K562 (cell line): ENCODE measurements around the gene MRTFB. TPM values are rescaled to one million over a fixed set of nuclear protein-coding genes. Genes with fewer than 3 reads are reported as not detected.

ENCODE experiments used
- ATAC-seq: fragments of 200-7000 bp; cut with Tn5 transposase; 3 replicates; pipeline ENCODE4 v1.9.1; 2020; ENCODE audit warnings: moderate library complexity
- BruUV-seq: library from RNA; stranded (reverse); fragments of 400-500 nt; replicated peaks from 2 replicates; lab custom pipeline; 2021; lab: Mats Ljungman, UMichigan
- CTCF ChIA-PET: fragments of 300-600 bp; formaldehyde crosslinking; extraction: SDS; loops from one replicate; lab custom pipeline; 2021; ENCODE audit warnings: low intra/inter-chr PET ratio; lab: Yijun Ruan, JAX
- POLR2A ChIA-PET: fragments of 300-600, 350-650 bp; sonication (Branson Sonifier 250); formaldehyde crosslinking; extraction: SDS; loops from one replicate; lab custom pipeline; 2021; ENCODE audit warnings: antibody characterized with exemption, inconsistent platforms; lab: Yijun Ruan, JAX
- DNase-seq, 4 experiments: peaks; one replicate each; pipeline versions ENCODE4 v3.0.0 to v3.0.0-alpha.2; 2011 to 2018; ENCODE audit warnings: low spot score in 3 of 4, mixed read lengths in 3 of 4; ENCODE audit errors: extremely low read depth in 1 of 4
- FAIRE-seq: peaks from 2 replicates; lab custom pipeline; 2011; peaks lifted over from hg19 to GRCh38; lab: Jason Lieb, UNC
- H2AFZ ChIP-seq: 2 replicates; pipeline ENCODE4 v1.6.0; 2011; ENCODE audit warnings: low read depth, low read length, control low read depth, inconsistent platforms
- H3K27ac ChIP-seq: fragments of 200-600 bp; 3 replicates; pipeline ENCODE4 v1.8.0; 2011; ENCODE audit warnings: low read depth, mild to moderate bottlenecking, control low read depth, inconsistent platforms, low read length, moderate library complexity, mixed read lengths; ENCODE audit errors: extremely low read depth
- H3K27me3 ChIP-seq, 2 experiments: fragments of 300-600 bp in 1 of 2; 2 replicates in 1 of 2; 3 replicates in 1 of 2; pipeline versions ENCODE4 v1.6.0 to v1.8.0; 2011; ENCODE audit warnings: inconsistent platforms in 2 of 2, low read length in 2 of 2, mild to moderate bottlenecking in 1 of 2, mixed read lengths in 1 of 2, moderate library complexity in 1 of 2; ENCODE audit not compliant: control insufficient read depth in 2 of 2, insufficient read depth in 2 of 2
- H3K36me3 ChIP-seq: fragments of 300-600 bp; 3 replicates; pipeline ENCODE4 v1.8.0; 2011; ENCODE audit warnings: mild to moderate bottlenecking, low read length, inconsistent platforms; ENCODE audit not compliant: control insufficient read depth, insufficient read depth
- H3K4me1 ChIP-seq, 2 experiments: fragments of 200-600 bp in 1 of 2; replicated peaks in 1 of 2; 2 replicates in 1 of 2; 3 replicates in 1 of 2; pipeline versions ENCODE4 v1.5.1 to v1.8.0; 2011; ENCODE audit warnings: inconsistent platforms in 2 of 2, low read length in 2 of 2, mild to moderate bottlenecking in 1 of 2, mixed read lengths in 1 of 2, moderate library complexity in 1 of 2; ENCODE audit not compliant: control insufficient read depth in 2 of 2, insufficient read depth in 2 of 2
- H3K4me2 ChIP-seq: 2 replicates; pipeline ENCODE4 v1.6.1; 2011; ENCODE audit warnings: low read length, control low read depth, inconsistent platforms, mixed read lengths; ENCODE audit not compliant: insufficient read depth
- H3K4me3 ChIP-seq: fragments of 200-600 bp; sonication (generic), shearing (Covaris generic); 2 replicates; pipeline ENCODE4 v1.5.1; 2016; ENCODE audit warnings: control low read depth, inconsistent platforms
- H3K79me2 ChIP-seq: fragments of 200-600 bp; 3 replicates; pipeline ENCODE4 v1.8.0; 2011; ENCODE audit warnings: low read length, inconsistent platforms; ENCODE audit not compliant: control insufficient read depth, insufficient read depth
- H3K9ac ChIP-seq, 2 experiments: 2 replicates each; pipeline versions ENCODE4 v1.6.0 to v1.6.1; 2011; ENCODE audit warnings: low read depth in 2 of 2, low read length in 2 of 2, control low read depth in 1 of 2, inconsistent platforms in 1 of 2, mild to moderate bottlenecking in 1 of 2, mixed read lengths in 1 of 2; ENCODE audit not compliant: insufficient read depth in 1 of 2
- H3K9me1 ChIP-seq: one replicate; pipeline ENCODE4 v1.6.0; 2011; ENCODE audit warnings: inconsistent platforms, mild to moderate bottlenecking, low read length, moderate library complexity; ENCODE audit not compliant: control insufficient read depth, insufficient read depth
- H3K9me3 ChIP-seq: replicated peaks from 2 replicates; pipeline ENCODE4 v1.5.1; 2011; ENCODE audit warnings: low read depth, low read length, inconsistent platforms; ENCODE audit not compliant: control insufficient read depth, insufficient read depth
- H4K20me1 ChIP-seq: replicated peaks from 2 replicates; pipeline ENCODE4 v1.6.1; 2011; ENCODE audit warnings: low read length, inconsistent platforms, mixed read lengths; ENCODE audit not compliant: control insufficient read depth, insufficient read depth
- CREBBP ChIP-seq: IDR thresholded peaks from one replicate; pipeline ENCODE4 v1.6.1; 2012; ENCODE audit warnings: low read depth, mild to moderate bottlenecking, control low read depth, inconsistent platforms, low read length
- EP300 ChIP-seq: IDR thresholded peaks from 2 replicates; pipeline ENCODE4 v1.6.1; 2012; ENCODE audit warnings: low read length, improper control_type of control experiment
- GABPB1 ChIP-seq: sonication (generic); formaldehyde crosslinking; IDR thresholded peaks from 2 replicates; pipeline ENCODE4 v1.8.0; 2022; ENCODE audit warnings: mild to moderate bottlenecking, missing genetic modification reagents
- JUND ChIP-seq, 2 experiments: IDR thresholded peaks; 2 replicates in 1 of 2; 3 replicates in 1 of 2; pipeline ENCODE4 v1.6.1; 2011; ENCODE audit warnings: borderline replicate concordance in 2 of 2, low read depth in 2 of 2, low read length in 2 of 2, improper control_type of control experiment in 1 of 2, missing biosample characterization in 1 of 2, missing genetic modification characterization in 1 of 2, missing genetic modification reagents in 1 of 2
- MAFG ChIP-seq: fragments of 450-650 bp; conservative IDR thresholded peaks from 2 replicates; pipeline ENCODE4 v1.6.1; 2016; ENCODE audit warnings: missing genetic modification characterization, missing compliant biosample characterization
- MLLT1 ChIP-seq, 2 experiments: fragments of 450-650 bp; IDR thresholded peaks; 2 replicates each; pipeline ENCODE4 v1.6.1; 2016
- RBM22 ChIP-seq: fragments of 200-400 bp; formaldehyde crosslinking; IDR thresholded peaks from 2 replicates; pipeline ENCODE4 v1.6.1; 2018; ENCODE audit warnings: low read length, low read depth; ENCODE audit not compliant: poor library complexity, severe bottlenecking
- RNF219 ChIP-seq: fragments of 250-450 bp; sonication (Bioruptor Pico); IDR thresholded peaks from 2 replicates; pipeline ENCODE4 v1.5.0; 2022; ENCODE audit warnings: mild to moderate bottlenecking
- SMAD3 ChIP-seq: fragments of 450-650 bp; formaldehyde crosslinking; conservative IDR thresholded peaks from 2 replicates; pipeline ENCODE4 v1.4.0; 2020; ENCODE audit warnings: mild to moderate bottlenecking
- U2AF1 ChIP-seq: fragments of 200-400 bp; formaldehyde crosslinking; optimal IDR thresholded peaks from 2 replicates; pipeline ENCODE3; 2017; ENCODE audit warnings: mild to moderate bottlenecking, low read depth, low read length, moderate library complexity
- ZFP36 ChIP-seq: fragments of 150-350 bp; IDR thresholded peaks from 2 replicates; pipeline ENCODE4 v1.6.1; 2018; ENCODE audit warnings: low read length, low read depth; ENCODE audit not compliant: partially characterized antibody
- ZNF121 ChIP-seq: sonication (generic); formaldehyde crosslinking; conservative IDR thresholded peaks from 2 replicates; pipeline ENCODE4 v1.8.0; 2022; ENCODE audit warnings: missing genetic modification reagents
- ZSCAN29 ChIP-seq: fragments of 450-650 bp; IDR thresholded peaks from 2 replicates; pipeline ENCODE4 v1.6.1; 2017
- WGBS: fragments of 100-300 bp; shearing (Covaris generic); methylation state at CpG from one replicate; pipeline ENCODE4 v1.1.6; 2016; ENCODE audit warnings: low coverage, mixed read lengths; ENCODE audit not compliant: insufficient coverage; ENCODE audit errors: missing lambda C conversion rate; 5-methylcytosine and 5-hydroxymethylcytosine counted together
- in situ Hi-C: fragments of 300-500 bp; cut with MboI; formaldehyde crosslinking; loops from 4 replicates; pipeline ENCODE4 v1.15.0; 2018; ENCODE audit warnings: inconsistent platforms, mixed read lengths
- intact Hi-C: fragments of 100-400 bp; cut with micrococcal nuclease; formaldehyde crosslinking; loops from 2 replicates; pipeline ENCODE4 v1.14.2; 2022
- polyA plus RNA-seq, 8 experiments: library from polyadenylated mRNA; depleted of rRNA in 4 of 8; stranded (reverse) in 5 of 8; unstranded in 3 of 8; fragments of >200 nt; fragmentation: Nextera tagmentation in 2 of 8; fragmentation: Illumina TruSeq in 1 of 8; extraction: Ambion mirVana in 2 of 8; extraction: Trizol in 1 of 8; gene quantifications; 2 replicates each; pipeline versions ENCODE4 v1.2.1 to v1.2.3, GENCODE V29; 2011 to 2014; ENCODE audit warnings: inconsistent platforms in 1 of 8, missing spikeins in 1 of 8
- total RNA-seq, 7 experiments: library from RNA; depleted of rRNA in 6 of 7; stranded (reverse); fragments of >200 nt in 6 of 7; fragmentation: Illumina TruSeq in 2 of 7; extraction: Trizol in 2 of 7; gene quantifications; 2 replicates each; pipeline versions ENCODE4 v1.2.1 to v1.2.3, GENCODE V29; 2011 to 2021; ENCODE audit warnings: low replicate concordance in 1 of 7
- TF ChIP-seq, protein P1 (sequence below): sonication (generic); formaldehyde crosslinking; IDR thresholded peaks from 2 replicates; pipeline ENCODE4 v1.8.1; 2023; ENCODE audit warnings: mild to moderate bottlenecking, missing genetic modification reagents
- TF ChIP-seq, protein P2 (sequence below): fragments of 250-450 bp; sonication (Bioruptor Pico); IDR thresholded peaks from 2 replicates; pipeline ENCODE4 v1.5.0; 2021

Gene MRTFB
- total and polyA plus RNA-seq, 9 of the 15 experiments (the other 6 are each of a cell fraction or from before 2014, with no cell fraction given): 2.2 to 12.7 (median 7.0) TPM

GRCh38 chr16:14241631-14242030 lies 170.5 kb downstream of the MRTFB start:
- Histone ChIP-seq H3K79me2 (no peaks in the 10 kb centered on the region), H2AFZ (no peak overlapping the region), H3K9ac (no peak overlapping the region), H3K27ac (no peak overlapping the region), H3K4me3 (no peak overlapping the region), H3K9me3 (no peaks in the 10 kb centered on the region), H3K27me3 (no peaks in the 10 kb centered on the region), H3K4me1 (no peaks in the 10 kb centered on the region), H3K36me3 (peaks cover 31% of the 10 kb centered on the region; the same call in 2 of the 3 replicates), H3K4me2 (no peak overlapping the region), H3K9me1 (no peaks in the 10 kb centered on the region), H4K20me1 (no peaks in the 10 kb centered on the region)
- no peak for ATAC-seq
- CTCF ChIA-PET: no interaction called here
- no peak for FAIRE-seq
- POLR2A ChIA-PET: interaction anchor here (0.6 to 1.1 kb wide), 3 partner anchors 24 to 246 kb away, joined by 3 to 4 read pairs (median 3); no protein-coding TSS in a partner anchor
- no TSS peak for BruUV-seq
- intact Hi-C loops: no loop called here
- no peak for DNase-seq
- WGBS: 97% methylated on average over 3 of the region's 3 CpGs
- in situ Hi-C loops: no loop called here
- no peak for TF ChIP-seq EP300
- TF ChIP-seq ZNF121 (CRISPR knock-in tag): no peak
- TF ChIP-seq, protein P1, sequence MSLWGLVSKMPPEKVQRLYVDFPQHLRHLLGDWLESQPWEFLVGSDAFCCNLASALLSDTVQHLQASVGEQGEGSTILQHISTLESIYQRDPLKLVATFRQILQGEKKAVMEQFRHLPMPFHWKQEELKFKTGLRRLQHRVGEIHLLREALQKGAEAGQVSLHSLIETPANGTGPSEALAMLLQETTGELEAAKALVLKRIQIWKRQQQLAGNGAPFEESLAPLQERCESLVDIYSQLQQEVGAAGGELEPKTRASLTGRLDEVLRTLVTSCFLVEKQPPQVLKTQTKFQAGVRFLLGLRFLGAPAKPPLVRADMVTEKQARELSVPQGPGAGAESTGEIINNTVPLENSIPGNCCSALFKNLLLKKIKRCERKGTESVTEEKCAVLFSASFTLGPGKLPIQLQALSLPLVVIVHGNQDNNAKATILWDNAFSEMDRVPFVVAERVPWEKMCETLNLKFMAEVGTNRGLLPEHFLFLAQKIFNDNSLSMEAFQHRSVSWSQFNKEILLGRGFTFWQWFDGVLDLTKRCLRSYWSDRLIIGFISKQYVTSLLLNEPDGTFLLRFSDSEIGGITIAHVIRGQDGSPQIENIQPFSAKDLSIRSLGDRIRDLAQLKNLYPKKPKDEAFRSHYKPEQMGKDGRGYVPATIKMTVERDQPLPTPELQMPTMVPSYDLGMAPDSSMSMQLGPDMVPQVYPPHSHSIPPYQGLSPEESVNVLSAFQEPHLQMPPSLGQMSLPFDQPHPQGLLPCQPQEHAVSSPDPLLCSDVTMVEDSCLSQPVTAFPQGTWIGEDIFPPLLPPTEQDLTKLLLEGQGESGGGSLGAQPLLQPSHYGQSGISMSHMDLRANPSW: no peak
- TF ChIP-seq, protein P2, sequence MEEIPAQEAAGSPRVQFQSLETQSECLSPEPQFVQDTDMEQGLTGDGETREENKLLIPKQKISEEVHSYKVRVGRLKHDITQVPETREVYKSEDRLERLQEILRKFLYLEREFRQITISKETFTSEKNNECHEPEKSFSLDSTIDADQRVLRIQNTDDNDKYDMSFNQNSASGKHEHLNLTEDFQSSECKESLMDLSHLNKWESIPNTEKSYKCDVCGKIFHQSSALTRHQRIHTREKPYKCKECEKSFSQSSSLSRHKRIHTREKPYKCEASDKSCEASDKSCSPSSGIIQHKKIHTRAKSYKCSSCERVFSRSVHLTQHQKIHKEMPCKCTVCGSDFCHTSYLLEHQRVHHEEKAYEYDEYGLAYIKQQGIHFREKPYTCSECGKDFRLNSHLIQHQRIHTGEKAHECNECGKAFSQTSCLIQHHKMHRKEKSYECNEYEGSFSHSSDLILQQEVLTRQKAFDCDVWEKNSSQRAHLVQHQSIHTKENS (CRISPR knock-in tag): no peak
- TF ChIP-seq U2AF1: no peak
- TF ChIP-seq JUND (IDR thresholded peaks at IDR 0.05; ENCODE audit: borderline replicate concordance, low read depth, low read length): no peak
- no peak for TF ChIP-seq JUND (tag; IDR thresholded peaks at IDR 0.05; ENCODE audit: borderline replicate concordance, low read depth, low read length)
- TF ChIP-seq RNF219 (CRISPR knock-in tag): no peak
- no peak for TF ChIP-seq MAFG (tag)
- no peak for TF ChIP-seq SMAD3
- no peak for TF ChIP-seq ZFP36
- TF ChIP-seq ZSCAN29: no peak
- TF ChIP-seq RBM22: no peak
- TF ChIP-seq MLLT1 (IDR thresholded peaks at IDR 0.05): no peak
- no peak for TF ChIP-seq CREBBP
- no peak for TF ChIP-seq GABPB1 (CRISPR knock-in tag)
